ENCODE results near the gene NANS.

GRCh38 chr9:98094316-98094715 lies 37.8 kb downstream of the NANS start:
- no peak for TF ChIP-seq POLR2AphosphoS5 (IDR thresholded peaks at IDR 0.05; ENCODE audit: low read depth, low read length)
- no peak for TF ChIP-seq SIN3A (IDR thresholded peaks at IDR 0.05; ENCODE audit: low read depth)
- TF ChIP-seq, protein P1, sequence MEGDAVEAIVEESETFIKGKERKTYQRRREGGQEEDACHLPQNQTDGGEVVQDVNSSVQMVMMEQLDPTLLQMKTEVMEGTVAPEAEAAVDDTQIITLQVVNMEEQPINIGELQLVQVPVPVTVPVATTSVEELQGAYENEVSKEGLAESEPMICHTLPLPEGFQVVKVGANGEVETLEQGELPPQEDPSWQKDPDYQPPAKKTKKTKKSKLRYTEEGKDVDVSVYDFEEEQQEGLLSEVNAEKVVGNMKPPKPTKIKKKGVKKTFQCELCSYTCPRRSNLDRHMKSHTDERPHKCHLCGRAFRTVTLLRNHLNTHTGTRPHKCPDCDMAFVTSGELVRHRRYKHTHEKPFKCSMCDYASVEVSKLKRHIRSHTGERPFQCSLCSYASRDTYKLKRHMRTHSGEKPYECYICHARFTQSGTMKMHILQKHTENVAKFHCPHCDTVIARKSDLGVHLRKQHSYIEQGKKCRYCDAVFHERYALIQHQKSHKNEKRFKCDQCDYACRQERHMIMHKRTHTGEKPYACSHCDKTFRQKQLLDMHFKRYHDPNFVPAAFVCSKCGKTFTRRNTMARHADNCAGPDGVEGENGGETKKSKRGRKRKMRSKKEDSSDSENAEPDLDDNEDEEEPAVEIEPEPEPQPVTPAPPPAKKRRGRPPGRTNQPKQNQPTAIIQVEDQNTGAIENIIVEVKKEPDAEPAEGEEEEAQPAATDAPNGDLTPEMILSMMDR (IDR thresholded peaks at IDR 0.05 in 2 of 3, conservative IDR thresholded peaks at IDR 0.05 in 1 of 3; ENCODE audit: borderline replicate concordance in 1 of 3, insufficient read depth in 1 of 3, low read depth in 2 of 3, low read length in 2 of 3): no peak
- no peak for TF ChIP-seq ZNF274 (IDR thresholded peaks at IDR 0.05; ENCODE audit: low read depth, low read length)
- no peak for TF ChIP-seq CEBPB (IDR thresholded peaks at IDR 0.05; ENCODE audit: low read depth)
- no peak for TF ChIP-seq ZFX (IDR thresholded peaks at IDR 0.05)
- TF ChIP-seq POLR2A (IDR thresholded peaks at IDR 0.05; ENCODE audit: borderline replicate concordance, extremely low read depth, insufficient read depth, insufficient read length): no peak
- TF ChIP-seq RAD21 (IDR thresholded peaks at IDR 0.05; ENCODE audit: low read depth): no peak
- TF ChIP-seq, protein P2, sequence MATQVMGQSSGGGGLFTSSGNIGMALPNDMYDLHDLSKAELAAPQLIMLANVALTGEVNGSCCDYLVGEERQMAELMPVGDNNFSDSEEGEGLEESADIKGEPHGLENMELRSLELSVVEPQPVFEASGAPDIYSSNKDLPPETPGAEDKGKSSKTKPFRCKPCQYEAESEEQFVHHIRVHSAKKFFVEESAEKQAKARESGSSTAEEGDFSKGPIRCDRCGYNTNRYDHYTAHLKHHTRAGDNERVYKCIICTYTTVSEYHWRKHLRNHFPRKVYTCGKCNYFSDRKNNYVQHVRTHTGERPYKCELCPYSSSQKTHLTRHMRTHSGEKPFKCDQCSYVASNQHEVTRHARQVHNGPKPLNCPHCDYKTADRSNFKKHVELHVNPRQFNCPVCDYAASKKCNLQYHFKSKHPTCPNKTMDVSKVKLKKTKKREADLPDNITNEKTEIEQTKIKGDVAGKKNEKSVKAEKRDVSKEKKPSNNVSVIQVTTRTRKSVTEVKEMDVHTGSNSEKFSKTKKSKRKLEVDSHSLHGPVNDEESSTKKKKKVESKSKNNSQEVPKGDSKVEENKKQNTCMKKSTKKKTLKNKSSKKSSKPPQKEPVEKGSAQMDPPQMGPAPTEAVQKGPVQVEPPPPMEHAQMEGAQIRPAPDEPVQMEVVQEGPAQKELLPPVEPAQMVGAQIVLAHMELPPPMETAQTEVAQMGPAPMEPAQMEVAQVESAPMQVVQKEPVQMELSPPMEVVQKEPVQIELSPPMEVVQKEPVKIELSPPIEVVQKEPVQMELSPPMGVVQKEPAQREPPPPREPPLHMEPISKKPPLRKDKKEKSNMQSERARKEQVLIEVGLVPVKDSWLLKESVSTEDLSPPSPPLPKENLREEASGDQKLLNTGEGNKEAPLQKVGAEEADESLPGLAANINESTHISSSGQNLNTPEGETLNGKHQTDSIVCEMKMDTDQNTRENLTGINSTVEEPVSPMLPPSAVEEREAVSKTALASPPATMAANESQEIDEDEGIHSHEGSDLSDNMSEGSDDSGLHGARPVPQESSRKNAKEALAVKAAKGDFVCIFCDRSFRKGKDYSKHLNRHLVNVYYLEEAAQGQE (IDR thresholded peaks at IDR 0.05; ENCODE audit: low read depth): no peak

Measured in HCT116 (cell line).